ENCODE results near the gene CDK5.
A peak's percentile ranks its signal among the peaks of the same experiment; 100 is the strongest.

The CDK5 gene

GRCh38 chr7:151064454-151064853, 6.8 kb upstream of the CDK5 start:
- TF ChIP-seq JUND (IDR thresholded peaks at IDR 0.05; ENCODE audit: low read depth), result no peak
- DNase-seq (ENCODE audit: low read depth in 1 of 2, low spot score in 1 of 2), result no peak
- in situ Hi-C loops (cut with HindIII; ENCODE audit: low pct_unique_long_range_greater_than_20kb, low sequenced_read_pairs), result no loop called here

- in situ Hi-C loops (cut with HindIII; ENCODE audit: low pct_unique_long_range_greater_than_20kb, low sequenced_read_pairs), result no loop called here
- no peak for DNase-seq (ENCODE audit: low read depth in 1 of 2, low spot score in 1 of 2)
Observed at GRCh38 chr7:151063212-151063561, 5.5 kb upstream of the CDK5 start.

GRCh38 chr7:151062399-151063211, 4.9 kb upstream of the CDK5 start:
- in situ Hi-C loops (cut with HindIII; ENCODE audit: low pct_unique_long_range_greater_than_20kb, low sequenced_read_pairs), result no loop called here
- TF ChIP-seq JUND (IDR thresholded peaks at IDR 0.05; ENCODE audit: low read depth), result no peak
- no peak for DNase-seq (ENCODE audit: low read depth in 1 of 2, low spot score in 1 of 2)

More at GRCh38 chr7:151063212-151063561, 5.5 kb upstream of the CDK5 start:
- no peak for TF ChIP-seq JUND (IDR thresholded peaks at IDR 0.05; ENCODE audit: low read depth)

- TF ChIP-seq JUND (IDR thresholded peaks at IDR 0.05; ENCODE audit: low read depth), result no peak
- in situ Hi-C loops (cut with HindIII; ENCODE audit: low pct_unique_long_range_greater_than_20kb, low sequenced_read_pairs), result no loop called here
Observed at GRCh38 chr7:151062111-151062398, 4.4 kb upstream of the CDK5 start.

GRCh38 chr7:151061213-151062110, 3.8 kb upstream of the CDK5 start:
- in situ Hi-C loops (cut with HindIII; ENCODE audit: low pct_unique_long_range_greater_than_20kb, low sequenced_read_pairs), result no loop called here
- DNase-seq (ENCODE audit: low read depth in 1 of 2, low spot score in 1 of 2), result no peak
- TF ChIP-seq JUND (IDR thresholded peaks at IDR 0.05; ENCODE audit: low read depth), result no peak

More at GRCh38 chr7:151062111-151062398, 4.4 kb upstream of the CDK5 start:
- DNase-seq (ENCODE audit: low read depth in 1 of 2, low spot score in 1 of 2), result no peak

GRCh38 chr7:151060416-151061212, 2.9 kb upstream of the CDK5 start:
- DNase-seq (ENCODE audit: low read depth in 1 of 2, low spot score in 1 of 2), result peak in 1 of 2 experiments; percentile 68
- no peak for TF ChIP-seq JUND (IDR thresholded peaks at IDR 0.05; ENCODE audit: low read depth)
- in situ Hi-C loops (cut with HindIII; ENCODE audit: low pct_unique_long_range_greater_than_20kb, low sequenced_read_pairs), result no loop called here

- no peak for TF ChIP-seq JUND (IDR thresholded peaks at IDR 0.05; ENCODE audit: low read depth)
- no peak for DNase-seq (ENCODE audit: low read depth in 1 of 2, low spot score in 1 of 2)
- in situ Hi-C loops (cut with HindIII; ENCODE audit: low pct_unique_long_range_greater_than_20kb, low sequenced_read_pairs), result no loop called here
Observed at GRCh38 chr7:151060113-151060415, 2.4 kb upstream of the CDK5 start.

GRCh38 chr7:151059367-151060112, 1.8 kb upstream of the CDK5 start, which contains the start of gene SLC4A2:
Gene SLC4A2, plus strand, starts transcription at chr7:151059589. Its CDS starts 2,399 bp downstream, at chr7:151061988.
- peak; percentile 76 to 81 for DNase-seq (ENCODE audit: low read depth in 1 of 2, low spot score in 1 of 2)
- in situ Hi-C loops (cut with HindIII; ENCODE audit: low pct_unique_long_range_greater_than_20kb, low sequenced_read_pairs), result no loop called here

GRCh38 chr7:151058781-151059366, 1.2 kb upstream of the CDK5 start:
- TF ChIP-seq JUND (IDR thresholded peaks at IDR 0.05; ENCODE audit: low read depth), result no peak
- no peak for DNase-seq (ENCODE audit: low read depth in 1 of 2, low spot score in 1 of 2)
- in situ Hi-C loops (cut with HindIII; ENCODE audit: low pct_unique_long_range_greater_than_20kb, low sequenced_read_pairs), result no loop called here

More at GRCh38 chr7:151059367-151060112, 1.8 kb upstream of the CDK5 start, which contains the start of gene SLC4A2:
- no peak for TF ChIP-seq JUND (IDR thresholded peaks at IDR 0.05; ENCODE audit: low read depth)

GRCh38 chr7:151057989-151058780, 488 bp upstream of the CDK5 start:
- DNase-seq (ENCODE audit: low read depth in 1 of 2, low spot score in 1 of 2), result peak; percentile 97 to 99
- TF ChIP-seq JUND (IDR thresholded peaks at IDR 0.05; ENCODE audit: low read depth), result no peak
- in situ Hi-C loops (cut with HindIII; ENCODE audit: low pct_unique_long_range_greater_than_20kb, low sequenced_read_pairs), result no loop called here
